Tibial nerve (tissue), 4 donors: ENCODE data around the gene NDUFC2. TPM values are rescaled to one million over a fixed set of nuclear protein-coding genes. Genes with fewer than 3 reads are reported as not detected.
A peak's percentile ranks its signal among the peaks of the same experiment; 100 is the strongest.
"Not testable (repeated sequence)": the region's sequence is repeated elsewhere in the genome, so short reads cannot be mapped to it uniquely, and the experiment has no call there.

Experiments
- DNase-seq, 2 donors: peaks; one replicate each; pipeline ENCODE4 v3.0.0-alpha.2; 2019; ENCODE audit warnings: low spot score in 2 of 2
- H3K27ac ChIP-seq, 4 donors: fragments of 200-600 bp; sonication (generic) in 3 of 4; one replicate each; pipeline ENCODE4 v1.5.1; 2017 to 2019; ENCODE audit warnings: mild to moderate bottlenecking in 1 of 4
- H3K27me3 ChIP-seq, 2 donors: fragments of 200-600 bp; sonication (generic) in 1 of 2; one replicate each; pipeline versions ENCODE4 v1.5.1 to v1.6.0; 2017 to 2019
- H3K36me3 ChIP-seq, 3 donors: fragments of 200-600 bp; sonication (generic); one replicate each; pipeline ENCODE4 v1.5.1; 2018 to 2019
- H3K4me1 ChIP-seq, 4 donors: fragments of 200-600 bp; sonication (generic) in 3 of 4; one replicate each; pipeline ENCODE4 v1.5.1; 2017 to 2019
- H3K4me3 ChIP-seq, 4 donors: fragments of 200-600 bp; sonication (generic) in 3 of 4; one replicate each; pipeline ENCODE4 v1.5.1; 2017 to 2019; ENCODE audit warnings: mild to moderate bottlenecking in 1 of 4, moderate library complexity in 1 of 4
- H3K9me3 ChIP-seq, 4 donors: fragments of 200-600 bp; sonication (generic) in 3 of 4; one replicate each; pipeline ENCODE4 v1.5.1; 2017 to 2019
- EP300 ChIP-seq, 2 donors: sonication (generic); formaldehyde crosslinking; IDR thresholded peaks; one replicate each; pipeline ENCODE4 v1.6.1; 2017; ENCODE audit warnings: antibody characterized with exemption in 2 of 2, mild to moderate bottlenecking in 1 of 2
- POLR2A ChIP-seq, 2 donors: fragments of 450-650 bp; IDR thresholded peaks; one replicate each; pipeline ENCODE4 v1.6.1; 2017; ENCODE audit warnings: antibody characterized with exemption in 2 of 2, mild to moderate bottlenecking in 2 of 2, moderate library complexity in 2 of 2
- WGBS, 2 donors: methylation state at CpG; one replicate each; pipeline ENCODE4 v1.1.5; 2018; 5-methylcytosine and 5-hydroxymethylcytosine counted together
- total RNA-seq, 4 donors: library from RNA; depleted of rRNA; stranded (reverse); fragments of >200 nt; gene quantifications; one replicate each; pipeline ENCODE4 v1.1.0, GENCODE V29; 2016
- TF ChIP-seq, protein P1 (sequence below), 5 experiments: fragments of 200-600 bp in 3 of 5; fragments of 450-650 bp in 2 of 5; sonication (generic) in 3 of 5; IDR thresholded peaks; one replicate each; pipeline ENCODE4 v1.5.1; 2016 to 2019; ENCODE audit warnings: antibody characterized with exemption in 5 of 5, mild to moderate bottlenecking in 3 of 5, moderate library complexity in 2 of 5

Gene NDUFC2
- total RNA-seq, 4 donors from 2014 or later = 49.6 to 88.3 (median 66.3) TPM

DNA sequence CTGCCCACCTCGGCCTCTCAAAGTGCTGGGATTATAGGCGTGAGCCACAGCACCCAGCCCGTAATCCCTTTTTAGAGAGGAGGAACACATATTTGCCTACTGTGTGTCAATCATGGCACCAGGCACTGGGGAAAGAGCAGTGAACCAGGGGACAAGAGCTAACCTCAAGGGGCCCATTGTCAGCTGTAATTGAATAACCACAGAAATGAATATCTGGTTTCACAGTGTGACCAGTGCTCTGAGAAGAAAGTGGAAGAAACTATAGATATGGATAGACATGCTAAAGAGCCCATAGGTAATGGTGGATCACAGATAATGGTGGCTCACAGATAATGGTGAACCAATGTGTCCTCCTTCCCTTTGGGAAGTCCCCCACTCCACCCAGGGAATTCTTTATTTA is 48.0 kb downstream of the NDUFC2 start:
- Histone ChIP-seq H3K27me3 (no peaks in the 10 kb centered on the region), H3K27ac (peak overlapping the region in 2 of 4 donors; percentile 34 to 74), H3K4me3 (no peak overlapping the region), H3K36me3 (no peaks in the 10 kb centered on the region), H3K4me1 (peaks cover 0 to 26% (median 8%) of the 10 kb centered on the region in 4 donors), H3K9me3 (no peaks in the 10 kb centered on the region)
- DNase-seq = no peak
- TF ChIP-seq, protein P1, sequence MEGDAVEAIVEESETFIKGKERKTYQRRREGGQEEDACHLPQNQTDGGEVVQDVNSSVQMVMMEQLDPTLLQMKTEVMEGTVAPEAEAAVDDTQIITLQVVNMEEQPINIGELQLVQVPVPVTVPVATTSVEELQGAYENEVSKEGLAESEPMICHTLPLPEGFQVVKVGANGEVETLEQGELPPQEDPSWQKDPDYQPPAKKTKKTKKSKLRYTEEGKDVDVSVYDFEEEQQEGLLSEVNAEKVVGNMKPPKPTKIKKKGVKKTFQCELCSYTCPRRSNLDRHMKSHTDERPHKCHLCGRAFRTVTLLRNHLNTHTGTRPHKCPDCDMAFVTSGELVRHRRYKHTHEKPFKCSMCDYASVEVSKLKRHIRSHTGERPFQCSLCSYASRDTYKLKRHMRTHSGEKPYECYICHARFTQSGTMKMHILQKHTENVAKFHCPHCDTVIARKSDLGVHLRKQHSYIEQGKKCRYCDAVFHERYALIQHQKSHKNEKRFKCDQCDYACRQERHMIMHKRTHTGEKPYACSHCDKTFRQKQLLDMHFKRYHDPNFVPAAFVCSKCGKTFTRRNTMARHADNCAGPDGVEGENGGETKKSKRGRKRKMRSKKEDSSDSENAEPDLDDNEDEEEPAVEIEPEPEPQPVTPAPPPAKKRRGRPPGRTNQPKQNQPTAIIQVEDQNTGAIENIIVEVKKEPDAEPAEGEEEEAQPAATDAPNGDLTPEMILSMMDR (IDR thresholded peaks at IDR 0.05) = no peak
- TF ChIP-seq EP300 (IDR thresholded peaks at IDR 0.05) = no peak
- no peak for TF ChIP-seq POLR2A (IDR thresholded peaks at IDR 0.05)
- WGBS, 2 donors = 81 to 90% methylated on average over 3 of the region's 3 CpGs

DNA sequence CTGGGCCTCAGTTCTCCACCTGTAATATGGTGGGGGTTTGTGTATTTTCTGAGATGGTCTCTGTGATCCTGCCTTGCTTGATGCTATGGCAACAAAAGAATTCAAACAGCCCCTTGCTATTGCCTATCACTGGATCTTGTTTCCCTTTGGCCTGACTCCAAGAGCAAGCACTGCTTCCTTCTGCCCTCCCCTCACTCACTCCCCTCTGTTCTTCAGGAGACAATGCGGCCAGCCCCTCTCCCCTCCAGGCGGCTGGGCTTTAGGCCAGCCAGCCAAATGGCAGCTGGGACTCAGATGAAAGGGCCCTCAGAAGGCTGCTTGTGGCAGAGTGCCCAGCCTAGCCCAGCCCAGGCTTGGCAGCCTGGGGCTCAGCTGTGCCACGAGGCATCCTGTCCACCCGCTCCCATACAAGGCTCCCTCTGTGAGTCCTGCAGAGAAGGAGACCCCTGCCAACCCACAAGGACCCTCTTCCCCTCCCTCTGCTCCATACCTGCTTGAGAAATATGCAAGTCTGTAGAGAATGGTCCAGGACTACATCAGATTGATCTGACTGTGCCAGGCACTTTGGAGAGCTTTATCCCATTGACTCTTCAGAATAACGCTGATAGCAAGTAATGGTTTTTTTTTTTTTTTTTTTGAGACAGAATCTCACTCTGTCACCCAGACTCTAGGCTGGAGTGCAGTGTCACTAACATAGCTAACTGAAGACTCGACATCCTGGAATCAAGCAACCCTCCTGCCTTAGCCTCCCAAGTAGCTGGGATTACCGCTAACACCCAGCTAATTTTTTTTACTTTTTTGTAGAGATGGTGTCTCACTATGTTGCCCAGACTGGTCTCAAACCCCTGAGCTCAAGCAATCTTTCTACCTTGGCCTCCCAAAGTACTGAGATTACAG is 49.0 kb downstream of the NDUFC2 start:
- Histone ChIP-seq H3K4me3 (no peak overlapping the region), H3K4me1 (peaks cover 0 to 26% (median 8%) of the 10 kb centered on the region in 4 donors), H3K27me3 (no peaks in the 10 kb centered on the region), H3K9me3 (no peaks in the 10 kb centered on the region), H3K27ac (peak overlapping the region in 2 of 4 donors; percentile 34 to 74), H3K36me3 (no peaks in the 10 kb centered on the region)
- peak in 1 of 2 donors; percentile 9 for DNase-seq
- TF ChIP-seq EP300 (IDR thresholded peaks at IDR 0.05) (peak in 1 of 2 donors; percentile 23), POLR2A (IDR thresholded peaks at IDR 0.05) (no peak)
- 21 to 23% methylated on average over 7 of the region's 7 CpGs for WGBS, 2 donors

DNA sequence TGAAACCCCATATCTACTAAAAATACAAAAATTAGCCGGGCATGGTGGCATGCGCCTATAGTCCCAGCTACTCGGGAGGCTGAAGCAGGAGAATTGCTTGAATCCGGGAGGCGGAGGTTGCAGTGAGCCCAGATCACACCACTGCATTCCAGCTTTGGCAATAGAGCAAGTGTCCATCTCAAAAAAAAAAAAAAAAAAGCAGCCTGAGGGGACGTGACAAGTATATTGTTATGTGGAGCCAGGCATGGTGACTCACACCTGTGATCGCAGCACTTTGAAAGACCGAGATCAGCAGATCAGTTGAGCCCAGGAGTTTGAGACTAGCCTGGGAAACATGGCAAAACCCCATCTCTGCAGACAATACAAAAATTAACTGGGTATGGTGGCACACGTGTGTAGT is 51.2 kb downstream of the NDUFC2 start:
- not testable (repeated sequence) for H3K27me3 ChIP-seq, H3K9me3 ChIP-seq, DNase-seq, H3K4me3 ChIP-seq, H3K27ac ChIP-seq, H3K36me3 ChIP-seq
- 86 to 89% methylated on average over 9 of the region's 9 CpGs for WGBS, 2 donors
- H3K4me1 ChIP-seq = peaks cover 0 to 29% (median 8%) of the 10 kb centered on the region in 4 donors

DNA sequence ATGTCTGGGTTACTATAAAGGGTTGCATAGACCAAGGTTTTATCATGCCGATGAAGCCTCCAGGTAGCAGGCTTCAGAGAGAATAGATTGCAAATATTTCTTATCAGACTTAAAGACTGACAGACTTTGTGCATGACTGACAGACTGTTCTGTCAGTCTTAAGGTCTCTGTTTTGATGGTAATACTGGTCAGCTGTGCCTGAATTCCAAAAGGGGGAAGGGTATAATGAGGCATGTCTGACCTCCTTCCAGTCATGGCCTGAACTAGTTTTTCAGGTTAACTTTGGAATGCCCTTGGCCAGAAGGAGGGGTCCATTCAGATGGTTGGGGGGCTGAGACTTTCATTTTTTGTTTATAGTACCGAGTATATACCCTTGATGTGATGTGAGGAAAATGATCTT is 51.9 kb downstream of the NDUFC2 start:
- no peak overlapping the region for H3K27ac ChIP-seq
- 91 to 93% methylated on average over 2 of the region's 2 CpGs for WGBS, 2 donors
- no peak for DNase-seq

DNA sequence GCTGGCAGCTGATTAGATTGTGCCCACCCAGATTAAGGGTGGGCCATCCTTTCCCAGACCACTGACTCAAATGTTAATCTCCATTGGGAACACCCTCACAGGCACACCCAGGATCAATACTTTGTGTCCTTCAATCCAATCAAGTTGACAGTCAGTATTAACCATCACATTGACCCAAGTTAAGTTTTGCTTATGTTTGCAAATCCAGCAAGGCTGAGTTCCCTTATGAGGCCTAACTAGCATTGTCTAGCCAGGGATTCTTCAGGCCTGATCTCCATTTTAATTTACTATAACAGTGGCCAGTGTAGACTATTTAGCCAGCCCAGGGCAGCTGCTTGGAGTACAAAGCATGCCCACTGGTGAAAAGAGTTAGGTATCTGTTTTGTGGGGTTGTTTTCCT is 54.3 kb downstream of the NDUFC2 start:
- TF ChIP-seq, protein P1 (IDR thresholded peaks at IDR 0.05) = no peak
- no peak for TF ChIP-seq POLR2A (IDR thresholded peaks at IDR 0.05)
- no peak for TF ChIP-seq EP300 (IDR thresholded peaks at IDR 0.05)
- H3K27ac ChIP-seq = no peak overlapping the region
- H3K36me3 ChIP-seq = no peaks in the 10 kb centered on the region
- H3K27me3 ChIP-seq = no peaks in the 10 kb centered on the region
- no peak for DNase-seq
- H3K9me3 ChIP-seq = no peaks in the 10 kb centered on the region
- H3K4me3 ChIP-seq = no peak overlapping the region
- peaks cover 0 to 26% (median 2%) of the 10 kb centered on the region in 4 donors for H3K4me1 ChIP-seq

More for the DNA sequence above, 51.9 kb downstream of the NDUFC2 start:
- Histone ChIP-seq H3K27me3 (no peaks in the 10 kb centered on the region), H3K4me1 (peaks cover 0 to 34% (median 8%) of the 10 kb centered on the region in 4 donors), H3K36me3 (no peaks in the 10 kb centered on the region), H3K4me3 (no peak overlapping the region), H3K9me3 (no peaks in the 10 kb centered on the region)
- TF ChIP-seq, protein P1 (IDR thresholded peaks at IDR 0.05) = no peak
- TF ChIP-seq POLR2A (IDR thresholded peaks at IDR 0.05) (no peak), EP300 (IDR thresholded peaks at IDR 0.05) (no peak)

DNA sequence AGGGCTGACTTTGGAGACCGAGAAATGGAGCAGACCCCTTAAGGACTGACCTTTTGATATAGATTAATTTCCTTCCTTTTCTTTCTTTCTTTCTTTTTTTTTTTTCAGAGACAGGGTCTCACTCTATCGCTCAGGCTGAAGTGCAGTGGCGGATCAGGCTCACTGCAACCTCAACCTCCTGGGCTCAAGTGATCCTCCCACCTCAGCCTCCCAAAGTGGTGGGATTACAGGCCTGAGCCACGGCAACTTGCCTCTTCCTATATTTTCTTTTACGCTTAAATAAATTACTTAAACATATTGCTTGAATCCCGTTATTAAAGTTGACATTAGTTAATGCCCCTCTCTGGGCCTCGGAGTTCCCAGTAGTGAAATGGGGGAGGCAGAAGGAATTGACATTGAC is 56.2 kb downstream of the NDUFC2 start:
- H3K27ac ChIP-seq = peak overlapping the region in 3 of 4 donors; percentile 75 to 84 (median 77)
- H3K27me3 ChIP-seq = no peaks in the 10 kb centered on the region
- TF ChIP-seq, protein P1 (IDR thresholded peaks at IDR 0.05) = no peak
- TF ChIP-seq POLR2A (IDR thresholded peaks at IDR 0.05) = no peak
- no peak for TF ChIP-seq EP300 (IDR thresholded peaks at IDR 0.05)
- H3K36me3 ChIP-seq = no peaks in the 10 kb centered on the region
- peaks cover 0 to 21% (median 0%) of the 10 kb centered on the region in 4 donors for H3K4me1 ChIP-seq
- no peaks in the 10 kb centered on the region for H3K9me3 ChIP-seq
- peak overlapping the region; percentile 38 to 57 (median 50) for H3K4me3 ChIP-seq
- WGBS, 2 donors = 66 to 69% methylated on average over 7 of the region's 7 CpGs
- no peak for DNase-seq
